ENCODE data around the gene LUZP2. TPM values are rescaled to one million over a fixed set of nuclear protein-coding genes. Genes with fewer than 3 reads are reported as not detected.

LUZP2 gene
- total and polyA plus RNA-seq, 4 experiments from 2014 or later: not detected

GRCh38 chr11:24651873-24652272 lies 155.0 kb downstream of the LUZP2 start:
- H3K4me3 Mint-ChIP-seq: no peak overlapping the region
- Histone ChIP-seq H3K27me3 (ENCODE audit: insufficient read depth, low read length) (no peaks in the 10 kb centered on the region), H3K4me1 (ENCODE audit: insufficient read depth, low read length) (no peaks in the 10 kb centered on the region), H3K9me3 (ENCODE audit: control insufficient read depth in 1 of 2, low read length in 2 of 2) (no peaks in the 10 kb centered on the region), H3K36me3 (ENCODE audit: insufficient read depth, low read length) (no peaks in the 10 kb centered on the region), H3K27ac (ENCODE audit: low read depth, low read length) (no peak overlapping the region), H3K4me3 (ENCODE audit: low read length in 2 of 2) (no peak overlapping the region)
- ChIA-PET CTCF (ENCODE audit: partially characterized antibody) (no interaction called here), POLR2A (ENCODE audit: partially characterized antibody) (no interaction called here)
- intact Hi-C loops (cut with micrococcal nuclease): no loop called here
- H3K27ac Mint-ChIP-seq: no peak overlapping the region
- H3K27me3 Mint-ChIP-seq: no peaks in the 10 kb centered on the region
- peaks cover 0 to 21% (median 5%) of the 10 kb centered on the region in 8 donors for H3K9me3 Mint-ChIP-seq
- no peaks in the 10 kb centered on the region for H3K4me1 Mint-ChIP-seq
- no peak for DNase-seq
- no peaks in the 10 kb centered on the region for H3K36me3 Mint-ChIP-seq

- DNase-seq: no peak
- Mint-ChIP-seq H3K27me3 (no peaks in the 10 kb centered on the region), H3K4me3 (no peak overlapping the region), H3K9me3 (peaks cover 2 to 21% (median 9%) of the 10 kb centered on the region in 8 donors), H3K27ac (no peak overlapping the region), H3K36me3 (no peaks in the 10 kb centered on the region), H3K4me1 (no peaks in the 10 kb centered on the region)
- intact Hi-C loops (cut with micrococcal nuclease): no loop called here
- H3K4me3 ChIP-seq (ENCODE audit: low read length in 2 of 2): no peak overlapping the region
- no peaks in the 10 kb centered on the region for H3K4me1 ChIP-seq (ENCODE audit: insufficient read depth, low read length)
- no peaks in the 10 kb centered on the region for H3K36me3 ChIP-seq (ENCODE audit: insufficient read depth, low read length)
- no peak overlapping the region for H3K27ac ChIP-seq (ENCODE audit: low read depth, low read length)
- CTCF ChIA-PET (ENCODE audit: partially characterized antibody): no interaction called here
- no peaks in the 10 kb centered on the region for H3K27me3 ChIP-seq (ENCODE audit: insufficient read depth, low read length)
- H3K9me3 ChIP-seq (ENCODE audit: control insufficient read depth in 1 of 2, low read length in 2 of 2): no peaks in the 10 kb centered on the region
- POLR2A ChIA-PET (ENCODE audit: partially characterized antibody): no interaction called here
Observed at GRCh38 chr11:24653901-24654300, 157.0 kb downstream of the LUZP2 start.

GRCh38 chr11:24661331-24661730 lies 164.5 kb downstream of the LUZP2 start:
- no peak for DNase-seq
- Histone ChIP-seq H3K27me3 (ENCODE audit: insufficient read depth, low read length) (no peaks in the 10 kb centered on the region), H3K36me3 (ENCODE audit: insufficient read depth, low read length) (no peaks in the 10 kb centered on the region), H3K4me3 (ENCODE audit: low read length in 2 of 2) (no peak overlapping the region), H3K27ac (ENCODE audit: low read depth, low read length) (no peak overlapping the region), H3K4me1 (ENCODE audit: insufficient read depth, low read length) (no peaks in the 10 kb centered on the region), H3K9me3 (ENCODE audit: control insufficient read depth in 1 of 2, low read length in 2 of 2) (no peaks in the 10 kb centered on the region)
- peaks cover 0 to 24% (median 18%) of the 10 kb centered on the region in 8 donors for H3K9me3 Mint-ChIP-seq
- ChIA-PET POLR2A (ENCODE audit: partially characterized antibody) (no interaction called here), CTCF (ENCODE audit: partially characterized antibody) (no interaction called here)
- H3K27me3 Mint-ChIP-seq: no peaks in the 10 kb centered on the region
- intact Hi-C loops (cut with micrococcal nuclease): no loop called here
- H3K36me3 Mint-ChIP-seq: no peaks in the 10 kb centered on the region
- H3K4me1 Mint-ChIP-seq: no peaks in the 10 kb centered on the region
- H3K27ac Mint-ChIP-seq: no peak overlapping the region
- H3K4me3 Mint-ChIP-seq: no peak overlapping the region

GRCh38 chr11:24664399-24664798 lies 167.5 kb downstream of the LUZP2 start:
- Histone ChIP-seq H3K4me1 (ENCODE audit: insufficient read depth, low read length) (no peaks in the 10 kb centered on the region), H3K27ac (ENCODE audit: low read depth, low read length) (no peak overlapping the region), H3K4me3 (ENCODE audit: low read length in 2 of 2) (no peak overlapping the region), H3K9me3 (ENCODE audit: control insufficient read depth in 1 of 2, low read length in 2 of 2) (no peaks in the 10 kb centered on the region), H3K27me3 (ENCODE audit: insufficient read depth, low read length) (no peaks in the 10 kb centered on the region), H3K36me3 (ENCODE audit: insufficient read depth, low read length) (no peaks in the 10 kb centered on the region)
- Mint-ChIP-seq H3K4me1 (no peaks in the 10 kb centered on the region), H3K9me3 (peaks cover 0 to 25% (median 16%) of the 10 kb centered on the region in 8 donors), H3K27ac (no peak overlapping the region), H3K36me3 (no peaks in the 10 kb centered on the region), H3K4me3 (no peak overlapping the region), H3K27me3 (no peaks in the 10 kb centered on the region)
- no peak for DNase-seq
- intact Hi-C loops (cut with micrococcal nuclease): no loop called here
- CTCF ChIA-PET (ENCODE audit: partially characterized antibody): no interaction called here
- POLR2A ChIA-PET (ENCODE audit: partially characterized antibody): no interaction called here

- no peaks in the 10 kb centered on the region for H3K9me3 ChIP-seq (ENCODE audit: control insufficient read depth in 1 of 2, low read length in 2 of 2)
- no peaks in the 10 kb centered on the region for H3K4me1 ChIP-seq (ENCODE audit: insufficient read depth, low read length)
- POLR2A ChIA-PET (ENCODE audit: partially characterized antibody): no interaction called here
- no peak overlapping the region for H3K4me3 Mint-ChIP-seq
- CTCF ChIA-PET (ENCODE audit: partially characterized antibody): no interaction called here
- no peaks in the 10 kb centered on the region for H3K36me3 ChIP-seq (ENCODE audit: insufficient read depth, low read length)
- no peaks in the 10 kb centered on the region for H3K27me3 Mint-ChIP-seq
- H3K27ac Mint-ChIP-seq: no peak overlapping the region
- no peak overlapping the region for H3K4me3 ChIP-seq (ENCODE audit: low read length in 2 of 2)
- peaks cover 0 to 25% (median 12%) of the 10 kb centered on the region in 8 donors for H3K9me3 Mint-ChIP-seq
- no peak overlapping the region for H3K27ac ChIP-seq (ENCODE audit: low read depth, low read length)
- no peak for DNase-seq
- H3K4me1 Mint-ChIP-seq: no peaks in the 10 kb centered on the region
- intact Hi-C loops (cut with micrococcal nuclease): no loop called here
- H3K36me3 Mint-ChIP-seq: no peaks in the 10 kb centered on the region
- H3K27me3 ChIP-seq (ENCODE audit: insufficient read depth, low read length): no peaks in the 10 kb centered on the region
Observed at GRCh38 chr11:24667353-24667968, 170.6 kb downstream of the LUZP2 start.

GRCh38 chr11:24678703-24679348 lies 182.0 kb downstream of the LUZP2 start:
- no peaks in the 10 kb centered on the region for H3K27me3 Mint-ChIP-seq
- H3K27ac ChIP-seq (ENCODE audit: low read depth, low read length): no peak overlapping the region
- POLR2A ChIA-PET (ENCODE audit: partially characterized antibody): no interaction called here
- no peaks in the 10 kb centered on the region for H3K36me3 ChIP-seq (ENCODE audit: insufficient read depth, low read length)
- peaks cover 0 to 17% (median 7%) of the 10 kb centered on the region in 8 donors for H3K9me3 Mint-ChIP-seq
- intact Hi-C loops (cut with micrococcal nuclease): no loop called here
- no peak for DNase-seq
- CTCF ChIA-PET (ENCODE audit: partially characterized antibody): no interaction called here
- H3K27ac Mint-ChIP-seq: no peak overlapping the region
- no peak overlapping the region for H3K4me3 ChIP-seq (ENCODE audit: low read length in 2 of 2)
- no peak overlapping the region for H3K4me3 Mint-ChIP-seq
- no peaks in the 10 kb centered on the region for H3K36me3 Mint-ChIP-seq
- H3K27me3 ChIP-seq (ENCODE audit: insufficient read depth, low read length): no peaks in the 10 kb centered on the region
- H3K4me1 ChIP-seq (ENCODE audit: insufficient read depth, low read length): no peaks in the 10 kb centered on the region
- no peaks in the 10 kb centered on the region for H3K9me3 ChIP-seq (ENCODE audit: control insufficient read depth in 1 of 2, low read length in 2 of 2)
- H3K4me1 Mint-ChIP-seq: no peaks in the 10 kb centered on the region

- no peak overlapping the region for H3K4me3 Mint-ChIP-seq
- H3K4me3 ChIP-seq (ENCODE audit: low read length in 2 of 2): no peak overlapping the region
- H3K27ac ChIP-seq (ENCODE audit: low read depth, low read length): no peak overlapping the region
- POLR2A ChIA-PET (ENCODE audit: partially characterized antibody): no interaction called here
- CTCF ChIA-PET (ENCODE audit: partially characterized antibody): no interaction called here
- H3K9me3 ChIP-seq (ENCODE audit: control insufficient read depth in 1 of 2, low read length in 2 of 2): no peaks in the 10 kb centered on the region
- no peaks in the 10 kb centered on the region for H3K36me3 Mint-ChIP-seq
- H3K4me1 ChIP-seq (ENCODE audit: insufficient read depth, low read length): no peaks in the 10 kb centered on the region
- H3K4me1 Mint-ChIP-seq: no peaks in the 10 kb centered on the region
- intact Hi-C loops (cut with micrococcal nuclease): no loop called here
- no peaks in the 10 kb centered on the region for H3K36me3 ChIP-seq (ENCODE audit: insufficient read depth, low read length)
- no peaks in the 10 kb centered on the region for H3K27me3 Mint-ChIP-seq
- no peaks in the 10 kb centered on the region for H3K27me3 ChIP-seq (ENCODE audit: insufficient read depth, low read length)
- H3K9me3 Mint-ChIP-seq: peaks cover 0 to 20% (median 6%) of the 10 kb centered on the region in 8 donors
- DNase-seq: no peak
- no peak overlapping the region for H3K27ac Mint-ChIP-seq
Observed at GRCh38 chr11:24679821-24680351, 183.0 kb downstream of the LUZP2 start.

Data from CD4-positive, alpha-beta memory T cell (primary cell).